ENCODE data around the gene PDZRN3.

PDZRN3 gene

GRCh38 chr3:73498764-73499622, 125.7 kb downstream of the PDZRN3 start:
- no peak for DNase-seq (ENCODE audit: extremely low read depth in 1 of 2, low read depth in 1 of 2)

GRCh38 chr3:73497646-73498406, 126.9 kb downstream of the PDZRN3 start:
- DNase-seq (ENCODE audit: extremely low read depth in 1 of 2, low read depth in 1 of 2): no peak

GRCh38 chr3:73493543-73494308, 131.0 kb downstream of the PDZRN3 start:
- no peak for DNase-seq (ENCODE audit: extremely low read depth in 1 of 2, low read depth in 1 of 2)

- no peak for DNase-seq (ENCODE audit: extremely low read depth in 1 of 2, low read depth in 1 of 2)
Observed at GRCh38 chr3:73492186-73492585, 132.6 kb downstream of the PDZRN3 start.

GRCh38 chr3:73491287-73491662, 133.5 kb downstream of the PDZRN3 start:
- DNase-seq (ENCODE audit: extremely low read depth in 1 of 2, low read depth in 1 of 2): no peak

GRCh38 chr3:73490453-73491286, 134.1 kb downstream of the PDZRN3 start:
- no peak for DNase-seq (ENCODE audit: extremely low read depth in 1 of 2, low read depth in 1 of 2)

GRCh38 chr3:73485877-73486330, 138.8 kb downstream of the PDZRN3 start:
- no peak for DNase-seq (ENCODE audit: extremely low read depth in 1 of 2, low read depth in 1 of 2)

- no peak for DNase-seq (ENCODE audit: extremely low read depth in 1 of 2, low read depth in 1 of 2)
Observed at GRCh38 chr3:73484656-73485248, 140.0 kb downstream of the PDZRN3 start.

GRCh38 chr3:73481888-73482287, 142.9 kb downstream of the PDZRN3 start:
- no peak for DNase-seq (ENCODE audit: extremely low read depth in 1 of 2, low read depth in 1 of 2)

- no peak for DNase-seq (ENCODE audit: extremely low read depth in 1 of 2, low read depth in 1 of 2)
Observed at GRCh38 chr3:73480187-73480672, 144.5 kb downstream of the PDZRN3 start.

GRCh38 chr3:73479325-73479724, 145.4 kb downstream of the PDZRN3 start:
- DNase-seq (ENCODE audit: extremely low read depth in 1 of 2, low read depth in 1 of 2): no peak

- no peak for DNase-seq (ENCODE audit: extremely low read depth in 1 of 2, low read depth in 1 of 2)
Observed at GRCh38 chr3:73478858-73479257, 145.9 kb downstream of the PDZRN3 start.

- DNase-seq (ENCODE audit: extremely low read depth in 1 of 2, low read depth in 1 of 2): no peak
Observed at GRCh38 chr3:73475717-73476116, 149.0 kb downstream of the PDZRN3 start.

GRCh38 chr3:73475175-73475574, 149.6 kb downstream of the PDZRN3 start:
- no peak for DNase-seq (ENCODE audit: extremely low read depth in 1 of 2, low read depth in 1 of 2)

- DNase-seq (ENCODE audit: extremely low read depth in 1 of 2, low read depth in 1 of 2): no peak
Observed at GRCh38 chr3:73474619-73475018, 150.1 kb downstream of the PDZRN3 start.

- DNase-seq (ENCODE audit: extremely low read depth in 1 of 2, low read depth in 1 of 2): no peak
Observed at GRCh38 chr3:73473898-73474416, 150.8 kb downstream of the PDZRN3 start.

GRCh38 chr3:73473181-73473897, 151.4 kb downstream of the PDZRN3 start:
- DNase-seq (ENCODE audit: extremely low read depth in 1 of 2, low read depth in 1 of 2): no peak

- no peak for DNase-seq (ENCODE audit: extremely low read depth in 1 of 2, low read depth in 1 of 2)
Observed at GRCh38 chr3:73471986-73472787, 152.6 kb downstream of the PDZRN3 start.
